Lower leg skin (tissue), 4 donors: Measurements from ENCODE around the gene FAM163A. TPM values are rescaled to one million over a fixed set of nuclear protein-coding genes. Genes with fewer than 3 reads are reported as not detected.
"Not testable (repeated sequence)": the region's sequence is repeated elsewhere in the genome, so short reads cannot be mapped to it uniquely, and the experiment has no call there.

Experiments
- DNase-seq, 2 donors: peaks; one replicate each; pipeline ENCODE4 v3.0.0-alpha.2; 2019; ENCODE audit warnings: low spot score in 2 of 2
- H3K4me3 ChIP-seq: fragments of 200-600 bp; sonication (generic); 2 replicates; pipeline ENCODE4 v1.5.1; 2017; ENCODE audit warnings: mild to moderate bottlenecking, low read depth; ENCODE audit not compliant: poor library complexity, severe bottlenecking
- POLR2A ChIP-seq, 2 donors: fragments of 450-650 bp; IDR thresholded peaks; one replicate each; pipeline ENCODE4 v1.6.1; 2016 to 2017; ENCODE audit warnings: antibody characterized with exemption in 2 of 2, mild to moderate bottlenecking in 1 of 2, moderate library complexity in 1 of 2
- WGBS, 2 donors: methylation state at CpG; one replicate each; pipeline ENCODE4 v1.1.5; 2018; 5-methylcytosine and 5-hydroxymethylcytosine counted together
- intact Hi-C: fragments of 100-400 bp; cut with DNase I; formaldehyde crosslinking; loops from one replicate; pipeline ENCODE4 v1.15.0; 2023; ENCODE audit warnings: low total_unique reads
- total RNA-seq, 4 donors: library from RNA; depleted of rRNA; stranded (reverse); fragments of >200 nt; gene quantifications; one replicate each; pipeline ENCODE4 v1.1.0, GENCODE V29; 2016
- TF ChIP-seq, protein P1 (sequence below), 3 donors: fragments of 450-650 bp; IDR thresholded peaks; one replicate each; pipeline ENCODE4 v1.5.1; 2016; ENCODE audit warnings: antibody characterized with exemption in 3 of 3, mild to moderate bottlenecking in 3 of 3, moderate library complexity in 2 of 3

FAM163A gene
- total RNA-seq, 4 donors from 2014 or later = not detected

GRCh38 chr1:179828554-179829110 lies 85.5 kb downstream of the FAM163A start:
- WGBS, 2 donors = 88 to 89% methylated on average over 9 of the region's 9 CpGs
- intact Hi-C loops = no loop called here
- H3K4me3 ChIP-seq = no peak overlapping the region
- no peak for TF ChIP-seq POLR2A (IDR thresholded peaks at IDR 0.05)
- peak in 1 of 2 donors; percentile 81 for DNase-seq

DNA sequence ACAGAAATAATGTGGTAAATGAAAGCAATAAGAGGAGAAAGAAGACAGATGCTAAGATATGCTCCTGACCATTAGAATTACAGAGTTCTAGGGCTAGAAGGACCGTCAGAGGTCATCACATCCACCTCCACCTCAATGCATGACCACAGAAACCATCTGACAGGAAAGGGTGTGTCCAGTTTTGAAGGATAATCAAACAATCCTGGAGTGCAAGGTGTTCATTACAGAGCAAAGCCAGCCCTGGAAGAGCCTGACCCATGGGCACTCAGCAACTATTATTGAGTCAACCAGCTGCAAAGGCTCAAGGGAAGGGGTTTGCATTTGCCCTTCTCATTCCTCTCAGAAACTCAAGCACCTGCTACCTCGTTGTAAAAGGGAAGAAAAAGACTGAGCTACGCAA lies 88.1 kb downstream of the FAM163A start:
- WGBS, 2 donors = 60 to 75% methylated on average over 3 of the region's 3 CpGs
- no peak overlapping the region for H3K4me3 ChIP-seq
- intact Hi-C loops = no loop called here
- TF ChIP-seq, protein P1, sequence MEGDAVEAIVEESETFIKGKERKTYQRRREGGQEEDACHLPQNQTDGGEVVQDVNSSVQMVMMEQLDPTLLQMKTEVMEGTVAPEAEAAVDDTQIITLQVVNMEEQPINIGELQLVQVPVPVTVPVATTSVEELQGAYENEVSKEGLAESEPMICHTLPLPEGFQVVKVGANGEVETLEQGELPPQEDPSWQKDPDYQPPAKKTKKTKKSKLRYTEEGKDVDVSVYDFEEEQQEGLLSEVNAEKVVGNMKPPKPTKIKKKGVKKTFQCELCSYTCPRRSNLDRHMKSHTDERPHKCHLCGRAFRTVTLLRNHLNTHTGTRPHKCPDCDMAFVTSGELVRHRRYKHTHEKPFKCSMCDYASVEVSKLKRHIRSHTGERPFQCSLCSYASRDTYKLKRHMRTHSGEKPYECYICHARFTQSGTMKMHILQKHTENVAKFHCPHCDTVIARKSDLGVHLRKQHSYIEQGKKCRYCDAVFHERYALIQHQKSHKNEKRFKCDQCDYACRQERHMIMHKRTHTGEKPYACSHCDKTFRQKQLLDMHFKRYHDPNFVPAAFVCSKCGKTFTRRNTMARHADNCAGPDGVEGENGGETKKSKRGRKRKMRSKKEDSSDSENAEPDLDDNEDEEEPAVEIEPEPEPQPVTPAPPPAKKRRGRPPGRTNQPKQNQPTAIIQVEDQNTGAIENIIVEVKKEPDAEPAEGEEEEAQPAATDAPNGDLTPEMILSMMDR (IDR thresholded peaks at IDR 0.05) = no peak
- no peak for TF ChIP-seq POLR2A (IDR thresholded peaks at IDR 0.05)
- DNase-seq = no peak

DNA sequence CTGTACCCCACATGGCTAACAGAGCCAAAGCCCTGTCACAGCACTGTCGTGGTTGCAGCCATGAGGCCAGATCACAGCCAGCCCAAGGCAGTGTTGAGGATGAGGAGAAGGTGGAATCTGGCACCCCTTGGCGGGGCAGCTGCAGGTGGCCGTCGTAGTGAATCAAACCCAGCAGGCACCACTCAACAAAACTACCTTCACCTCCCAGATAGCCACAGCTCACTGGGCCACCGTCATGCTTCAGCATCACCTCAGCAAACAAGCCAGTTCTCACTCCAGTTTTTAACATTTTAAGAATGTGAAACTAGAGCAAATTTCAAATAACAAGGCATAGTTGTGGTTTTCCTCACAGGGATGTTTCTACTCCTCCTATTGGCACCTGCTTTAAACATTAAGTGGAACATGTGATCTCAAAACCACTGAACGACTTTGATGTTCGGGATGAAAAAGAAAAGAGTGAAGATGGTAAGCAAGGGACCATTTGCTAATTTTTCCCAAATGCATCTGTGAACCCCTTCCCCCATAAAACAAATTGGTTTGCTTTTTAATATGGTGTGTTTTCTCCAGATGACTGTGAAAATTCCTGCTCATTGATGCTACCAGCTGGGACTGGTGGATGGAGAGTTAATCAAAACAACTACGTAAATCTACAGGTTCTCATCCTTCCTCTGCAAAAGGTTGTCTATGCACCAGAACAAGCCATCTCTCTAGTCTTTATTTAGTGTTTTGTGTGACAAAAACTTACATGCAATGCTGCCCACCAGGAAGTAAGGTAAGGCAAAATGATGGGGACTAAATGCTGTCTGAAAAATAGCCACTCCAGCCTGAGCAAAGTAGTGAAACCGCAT lies 89.0 kb downstream of the FAM163A start:
- TF ChIP-seq POLR2A (IDR thresholded peaks at IDR 0.05) = no peak
- TF ChIP-seq, protein P1 (IDR thresholded peaks at IDR 0.05) = no peak
- DNase-seq = no peak
- WGBS, 2 donors = 63 to 69% methylated on average over 9 of the region's 9 CpGs
- intact Hi-C loops = no loop called here
- H3K4me3 ChIP-seq = no peak overlapping the region

DNA sequence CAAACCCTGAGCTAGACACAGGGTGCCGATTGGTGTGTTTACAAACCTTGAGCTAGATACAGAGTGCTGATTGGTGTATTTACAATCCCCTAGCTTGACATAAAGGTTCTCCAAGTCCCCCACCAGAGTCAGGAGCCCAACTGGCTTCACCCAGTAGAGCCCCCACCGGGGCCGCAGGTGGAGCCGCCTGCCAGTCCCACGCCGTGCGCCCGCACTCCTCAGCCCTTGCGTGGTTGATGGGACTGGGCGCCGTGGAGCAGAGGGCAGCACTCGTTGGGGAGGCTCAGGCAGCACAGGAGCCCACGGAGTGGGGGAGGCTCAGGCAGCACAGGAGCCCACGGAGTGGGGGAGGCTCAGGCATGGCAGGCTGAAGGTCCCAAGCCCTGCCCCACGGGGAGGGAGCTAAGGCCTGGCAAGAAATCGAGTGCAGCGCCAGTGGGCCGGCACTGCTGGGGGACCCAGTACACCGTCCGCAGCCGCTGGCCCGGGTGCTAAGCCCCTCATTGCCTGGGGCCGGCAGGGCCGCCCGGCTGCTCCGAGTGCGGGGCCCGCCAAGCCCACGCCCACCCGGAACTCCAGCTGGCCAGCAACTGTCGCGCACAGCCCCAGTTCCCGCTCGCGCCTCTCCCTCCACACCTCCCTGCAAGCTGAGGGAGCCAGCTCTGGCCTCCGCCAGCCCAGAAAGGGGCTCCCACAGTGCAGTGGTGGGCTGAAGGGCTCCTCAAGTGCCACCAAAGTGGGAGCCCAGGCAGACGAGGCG lies 93.8 kb downstream of the FAM163A start:
- intact Hi-C loops, DNase-seq, H3K4me3 ChIP-seq: not testable (repeated sequence)
- 96 to 97% methylated on average over 23 to 37 of the region's 38 CpGs for WGBS, 2 donors

DNA sequence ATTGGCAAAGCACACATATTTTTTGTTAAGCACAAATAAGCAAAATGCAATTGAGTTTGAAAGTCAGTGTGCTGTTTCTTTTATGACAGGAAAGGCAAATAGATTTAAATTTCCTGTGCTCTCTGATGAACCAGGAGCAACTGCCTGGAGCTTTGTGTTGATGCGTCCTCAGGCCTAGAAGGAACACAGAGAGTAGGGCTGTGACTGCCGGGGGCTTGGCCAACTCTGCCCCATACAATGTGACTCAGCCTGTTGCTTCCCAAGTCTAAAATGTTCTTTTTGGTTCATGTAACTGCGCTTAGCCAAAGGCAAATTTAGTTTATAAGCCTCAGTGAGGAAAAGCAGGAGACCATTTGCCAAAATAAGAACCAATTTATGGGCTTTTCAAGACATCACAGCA lies 97.0 kb downstream of the FAM163A start:
- DNase-seq = no peak
- intact Hi-C loops = no loop called here
- TF ChIP-seq, protein P1 (IDR thresholded peaks at IDR 0.05) = no peak
- no peak for TF ChIP-seq POLR2A (IDR thresholded peaks at IDR 0.05)
- H3K4me3 ChIP-seq = no peak overlapping the region
- WGBS, 2 donors = 82 to 91% methylated on average over 3 of the region's 3 CpGs

DNA sequence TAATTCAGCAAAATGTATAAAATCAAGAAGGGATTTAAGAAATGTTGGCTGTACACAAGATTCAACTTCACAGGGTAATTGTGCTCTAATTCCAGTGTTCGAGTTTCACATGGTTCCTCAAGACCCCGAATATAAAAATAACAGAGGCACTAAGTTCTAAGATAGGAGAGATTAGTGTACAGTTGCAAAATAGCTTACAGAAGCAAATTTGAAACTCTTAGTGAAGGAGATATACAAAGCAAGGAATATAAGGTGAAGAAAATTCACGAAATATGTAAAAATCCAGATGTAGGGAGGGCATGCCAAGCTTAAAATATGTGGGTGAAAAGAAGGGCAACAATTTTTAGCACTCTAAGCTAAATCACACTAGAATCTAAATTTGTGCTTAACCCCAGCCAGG lies 105.1 kb downstream of the FAM163A start:
- intact Hi-C loops = no loop called here
- TF ChIP-seq, protein P1 (IDR thresholded peaks at IDR 0.05) = no peak
- no peak for TF ChIP-seq POLR2A (IDR thresholded peaks at IDR 0.05)
- H3K4me3 ChIP-seq = no peak overlapping the region
- WGBS, 2 donors = 98% methylated on average over 3 of the region's 3 CpGs
- DNase-seq = no peak
